ENCODE measurements around the gene SMC1A.

The SMC1A gene

GRCh38 chrX:53340852-53341645 is 81.4 kb downstream of the SMC1A start:
- DNase-seq: no peak
- no peak for TF ChIP-seq GATA1 (IDR thresholded peaks at IDR 0.05; ENCODE audit: low read depth, low read length)

GRCh38 chrX:53337101-53337500 is 85.4 kb downstream of the SMC1A start:
- TF ChIP-seq GATA1 (IDR thresholded peaks at IDR 0.05; ENCODE audit: low read depth, low read length) (no peak), POLR2A (IDR thresholded peaks at IDR 0.05; ENCODE audit: low read length) (no peak)
- no peak for DNase-seq

GRCh38 chrX:53333853-53334252 is 88.6 kb downstream of the SMC1A start:
- TF ChIP-seq POLR2A (IDR thresholded peaks at IDR 0.05; ENCODE audit: low read length) (no peak), GATA1 (IDR thresholded peaks at IDR 0.05; ENCODE audit: low read depth, low read length) (no peak)
- no peak for DNase-seq

GRCh38 chrX:53332204-53332603 is 90.2 kb downstream of the SMC1A start:
- no peak for DNase-seq
- TF ChIP-seq GATA1 (IDR thresholded peaks at IDR 0.05; ENCODE audit: low read depth, low read length) (no peak), POLR2A (IDR thresholded peaks at IDR 0.05; ENCODE audit: low read length) (no peak)

- no peak for TF ChIP-seq GATA1 (IDR thresholded peaks at IDR 0.05; ENCODE audit: low read depth, low read length)
- TF ChIP-seq POLR2A (IDR thresholded peaks at IDR 0.05; ENCODE audit: low read length): no peak
- no peak for DNase-seq
Measured at GRCh38 chrX:53330331-53330730, 92.1 kb downstream of the SMC1A start.

DNA sequence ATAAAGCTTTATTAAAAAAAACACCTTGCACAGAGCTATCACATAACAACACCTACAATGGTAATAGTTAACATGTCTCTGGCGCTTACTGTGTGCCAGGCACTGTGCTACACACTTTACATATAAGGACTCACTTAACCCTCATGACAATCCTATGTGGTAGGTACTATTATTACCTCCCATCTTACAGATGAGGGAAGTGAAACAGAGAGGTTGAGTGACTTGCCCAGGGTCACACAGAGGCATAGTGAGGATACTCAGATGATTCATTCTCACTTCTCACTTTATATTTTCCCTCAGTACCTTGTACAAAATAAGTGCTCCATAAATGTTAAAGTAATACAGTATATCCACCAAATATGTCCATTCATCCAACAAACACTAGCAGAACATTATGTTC is 97.7 kb downstream of the SMC1A start:
- DNase-seq: no peak
- no peak for TF ChIP-seq POLR2A (IDR thresholded peaks at IDR 0.05; ENCODE audit: low read length)
- no peak for TF ChIP-seq GATA1 (IDR thresholded peaks at IDR 0.05; ENCODE audit: low read depth, low read length)
